Astrocyte of the cerebellum (primary cell): ENCODE data around the gene CLASP1.
A peak's percentile ranks its signal among the peaks of the same experiment; 100 is the strongest.

Source experiments
- DNase-seq: peaks from one replicate; pipeline ENCODE4 v3.0.0-alpha.2; 2011; ENCODE audit warnings: low read depth
- H3K4me3 ChIP-seq: 2 replicates; pipeline ENCODE4 v1.5.1; 2011; ENCODE audit warnings: mild to moderate bottlenecking, low read depth, low read length, moderate library complexity
- CTCF ChIP-seq: IDR thresholded peaks from 2 replicates; pipeline ENCODE4 v1.5.1; 2012; ENCODE audit warnings: low read length, low read depth, moderate library complexity, mild to moderate bottlenecking; ENCODE audit errors: missing control alignments
- in situ Hi-C: cut with HindIII; loops from 2 replicates; pipeline ENCODE4 v1.10.0; 2017; ENCODE audit warnings: low sequenced_read_pairs

Gene CLASP1

DNA sequence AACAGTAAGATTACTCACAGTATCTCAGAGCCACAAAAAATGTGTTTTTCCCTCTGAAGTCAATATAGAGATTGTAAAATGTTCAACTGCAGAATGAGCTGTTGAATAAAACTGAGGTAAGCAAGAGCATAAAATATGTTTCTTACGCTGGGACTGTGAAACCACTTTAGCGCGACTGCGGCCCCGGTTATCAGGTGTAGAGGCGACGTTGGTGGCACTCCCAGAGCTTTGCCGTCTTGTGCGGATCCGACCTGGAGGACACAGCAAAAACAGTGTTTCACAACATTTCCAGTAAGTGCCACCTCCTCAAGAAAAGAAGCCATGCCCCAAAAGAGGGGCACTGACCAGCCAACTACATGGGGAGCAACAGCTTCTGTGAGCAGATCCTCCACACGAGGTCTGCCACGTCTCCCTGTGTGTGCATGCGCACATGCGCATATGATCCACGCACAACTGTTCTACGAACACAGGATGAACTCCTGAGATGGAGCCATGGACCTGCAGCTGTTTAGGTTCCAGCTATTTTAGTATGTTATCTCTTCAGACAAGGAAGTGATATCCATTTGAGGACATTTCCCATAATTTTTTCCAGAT is 219.2 kb downstream of the CLASP1 start:
- no peak for TF ChIP-seq CTCF
- in situ Hi-C loops, result loop anchor here (10.0 kb wide), 1 partner anchor 45 kb away; no protein-coding TSS in a partner anchor
- H3K4me3 ChIP-seq, result no peak overlapping the region
- no peak for DNase-seq

DNA sequence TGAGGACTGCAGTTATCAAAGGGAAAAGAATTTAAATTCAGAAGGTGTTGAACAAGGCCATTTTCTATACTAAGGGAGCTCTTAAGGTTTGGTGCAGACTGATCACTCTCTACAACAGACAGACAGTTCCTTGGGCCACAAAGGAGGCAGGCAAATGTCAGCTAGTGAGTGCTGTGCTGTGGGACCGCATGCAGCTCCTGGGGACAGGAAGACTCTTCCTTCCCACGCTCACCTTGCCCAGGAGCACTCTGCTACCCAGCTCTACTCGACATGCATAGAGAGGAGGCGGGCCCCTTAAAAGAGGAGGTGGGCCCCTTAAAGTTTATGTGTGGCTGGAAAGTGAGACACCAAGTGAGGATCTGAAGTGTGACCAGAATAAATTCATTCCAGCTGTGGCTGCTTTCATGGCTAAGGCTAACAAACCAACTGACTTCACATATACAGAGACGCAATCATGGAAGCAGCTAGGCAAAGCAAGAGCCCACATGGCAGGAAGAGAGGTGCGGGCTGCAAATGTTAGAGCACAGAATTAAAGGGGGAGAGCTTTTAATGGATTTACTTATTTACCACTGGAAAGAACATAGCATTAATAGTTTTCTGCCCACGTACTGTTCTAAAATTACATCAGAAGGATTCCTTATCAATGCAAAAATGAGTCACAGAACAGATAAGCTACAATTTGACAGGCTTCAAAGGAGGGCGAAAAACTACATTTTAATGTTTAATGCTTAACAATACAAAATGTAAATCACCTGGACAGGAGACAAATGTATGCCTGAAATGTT is 220.0 kb downstream of the CLASP1 start:
- DNase-seq, result peak; percentile 5
- TF ChIP-seq CTCF, result no peak
- H3K4me3 ChIP-seq, result no peak overlapping the region
- in situ Hi-C loops, result loop anchor here (10.0 kb wide), 1 partner anchor 45 kb away; no protein-coding TSS in a partner anchor

DNA sequence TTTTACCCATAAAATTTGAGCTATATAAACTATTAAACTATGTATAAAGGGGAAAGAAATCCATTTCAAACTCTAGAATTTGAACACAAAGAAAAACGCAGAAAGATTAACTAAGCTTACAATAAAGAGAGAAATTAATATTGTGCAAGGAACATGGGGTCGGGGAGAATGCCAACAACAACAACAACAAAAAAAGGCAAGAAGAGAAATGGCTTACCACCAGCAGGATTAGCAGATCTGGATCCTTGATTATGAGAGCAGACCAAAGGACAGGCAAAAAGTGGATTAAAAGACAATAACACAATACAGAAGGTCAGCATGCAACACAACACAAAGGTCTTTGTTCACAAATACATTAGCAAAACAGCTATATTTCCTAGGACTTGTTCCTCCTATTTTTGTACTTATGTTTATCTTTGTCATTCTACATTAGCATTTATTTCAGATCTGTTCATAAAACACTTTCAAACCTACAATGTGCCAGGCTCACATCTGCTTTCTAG is 222.0 kb downstream of the CLASP1 start:
- peak; percentile 8 for DNase-seq
- H3K4me3 ChIP-seq, result no peak overlapping the region
- TF ChIP-seq CTCF, result no peak
- in situ Hi-C loops, result loop anchor here (10.0 kb wide), 1 partner anchor 48 kb away; no protein-coding TSS in a partner anchor

DNA sequence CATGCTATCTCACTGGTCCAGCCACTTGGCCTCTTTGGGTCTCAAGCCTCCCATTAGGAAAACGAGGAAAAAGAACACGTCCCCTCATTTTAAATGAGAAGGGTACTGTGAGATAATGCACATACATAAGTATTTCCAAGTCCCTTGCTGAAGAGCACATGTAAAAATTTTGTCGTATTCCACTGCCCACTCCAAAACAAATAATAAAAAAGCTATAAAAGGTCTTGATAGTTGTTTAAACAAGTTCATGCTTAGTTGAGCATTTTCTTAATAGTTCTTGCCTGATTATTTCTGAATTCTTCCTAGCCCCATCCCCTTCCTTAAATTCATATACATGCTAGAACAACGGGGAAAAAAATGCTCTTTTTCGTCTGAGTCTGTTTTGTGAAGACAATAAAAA is 228.8 kb downstream of the CLASP1 start:
- in situ Hi-C loops, result loop anchor here (10.0 kb wide), 1 partner anchor 54 kb away; no protein-coding TSS in a partner anchor
- no peak overlapping the region for H3K4me3 ChIP-seq
- no peak for TF ChIP-seq CTCF
- no peak for DNase-seq

DNA sequence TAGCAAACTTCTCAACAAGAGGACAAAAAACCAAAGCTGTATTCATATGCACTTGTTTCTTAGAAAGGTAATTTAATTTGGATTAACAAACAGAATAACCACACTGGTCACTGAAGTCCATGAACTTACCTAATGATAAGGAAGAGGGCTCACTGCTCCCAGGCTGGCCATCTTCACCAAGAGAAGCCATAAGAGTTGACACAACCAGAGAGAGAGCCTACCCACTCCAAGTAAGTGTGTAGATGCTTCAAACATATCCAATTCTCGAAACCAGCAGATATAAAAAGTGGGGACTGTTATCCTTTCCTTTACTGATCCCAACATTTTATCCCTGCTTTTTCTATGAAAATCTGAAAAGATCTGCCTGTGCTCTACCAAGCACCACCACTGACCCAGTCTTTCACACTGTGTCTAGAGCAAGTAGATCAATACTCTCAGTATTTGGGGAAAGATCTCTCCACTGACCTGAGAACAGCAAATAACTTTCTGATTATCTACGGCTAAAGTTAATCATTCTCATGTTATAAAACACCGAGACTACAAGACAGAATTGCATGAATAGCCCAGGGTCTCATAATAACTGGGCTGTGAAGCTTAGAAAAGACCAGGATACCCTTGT is 230.1 kb downstream of the CLASP1 start:
- H3K4me3 ChIP-seq, result no peak overlapping the region
- in situ Hi-C loops, result no loop called here
- TF ChIP-seq CTCF, result no peak
- no peak for DNase-seq

- DNase-seq, result no peak
- no peak for TF ChIP-seq CTCF
- in situ Hi-C loops, result no loop called here
- H3K4me3 ChIP-seq, result no peak overlapping the region
Measured at GRCh38 chr2:121418494-121419058, 230.7 kb downstream of the CLASP1 start.
